AG20443 (cell line): Measurements from ENCODE around the gene PUS1.

ENCODE experiments used
- DNase-seq: peaks from one replicate; pipeline ENCODE4 v3.0.0; 2012; ENCODE audit warnings: low spot score, mixed read lengths

PUS1 gene

DNA sequence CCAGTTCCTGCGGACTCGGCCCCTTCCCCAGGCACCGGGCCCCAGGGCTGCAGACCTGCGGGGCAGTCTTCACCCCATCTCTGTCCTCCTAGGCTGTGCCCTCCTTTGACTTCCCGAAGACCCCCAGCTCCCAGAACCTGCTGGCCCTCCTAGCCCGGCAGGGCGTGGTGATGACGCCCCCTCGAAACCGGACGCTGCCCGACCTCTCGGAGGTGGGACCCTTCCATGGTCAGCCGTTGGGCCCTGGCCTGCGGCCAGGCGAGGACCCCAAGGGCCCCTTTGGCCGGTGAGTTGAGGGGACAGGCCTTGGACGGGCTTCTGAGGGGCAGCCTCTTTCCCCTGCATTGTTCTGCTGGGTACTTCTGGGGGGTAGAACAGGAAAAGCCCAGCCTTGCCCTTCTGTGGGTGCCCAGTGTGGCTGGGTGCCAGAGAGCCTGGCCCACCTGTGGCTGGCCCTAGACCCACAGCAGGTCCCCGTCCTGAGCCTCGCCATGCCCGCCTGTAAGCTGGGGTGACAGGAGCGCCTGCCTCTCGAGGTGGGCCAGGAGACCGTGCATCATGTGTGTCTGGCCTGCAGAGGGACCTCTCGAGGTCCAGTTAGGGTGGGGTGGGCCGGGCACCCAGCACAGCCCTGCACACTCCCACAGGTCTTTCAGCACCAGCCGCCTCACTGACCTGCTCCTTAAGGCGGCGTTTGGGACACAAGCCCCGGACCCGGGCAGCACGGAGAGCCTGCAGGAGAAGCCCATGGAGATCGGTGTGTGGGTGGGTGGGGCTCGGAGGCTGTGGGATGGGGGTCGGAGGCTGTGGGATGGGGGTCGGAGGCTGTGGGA lies 12.6 kb upstream of the PUS1 start:
- DNase-seq: no peak

DNA sequence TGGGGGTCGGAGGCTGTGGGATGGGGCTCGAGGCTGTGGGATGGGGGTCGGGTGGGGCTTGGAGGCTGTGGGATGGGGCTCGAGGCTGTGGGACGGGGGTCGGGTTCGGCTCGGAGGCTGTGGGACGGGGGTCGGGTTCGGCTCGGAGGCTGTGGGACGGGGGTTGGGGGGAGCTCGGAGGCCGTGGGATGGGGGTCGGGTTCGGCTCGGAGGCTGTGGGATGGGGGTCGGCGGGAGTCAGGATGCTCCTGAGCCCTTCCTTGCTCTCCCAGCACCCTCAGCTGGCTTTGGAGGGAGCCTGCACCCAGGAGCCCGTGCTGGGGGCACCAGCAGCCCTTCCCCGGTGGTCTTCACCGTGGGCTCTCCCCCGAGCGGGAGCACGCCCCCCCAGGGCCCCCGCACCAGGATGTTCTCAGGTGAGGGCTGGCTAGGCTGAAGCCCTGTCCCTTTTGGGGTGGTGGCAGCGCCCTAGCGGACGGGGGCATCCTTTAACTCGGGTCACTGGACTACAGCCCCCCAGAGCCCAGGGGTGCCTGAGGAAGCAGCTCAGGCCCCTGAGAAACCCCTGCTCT lies 11.9 kb upstream of the PUS1 start:
- DNase-seq: no peak

DNA sequence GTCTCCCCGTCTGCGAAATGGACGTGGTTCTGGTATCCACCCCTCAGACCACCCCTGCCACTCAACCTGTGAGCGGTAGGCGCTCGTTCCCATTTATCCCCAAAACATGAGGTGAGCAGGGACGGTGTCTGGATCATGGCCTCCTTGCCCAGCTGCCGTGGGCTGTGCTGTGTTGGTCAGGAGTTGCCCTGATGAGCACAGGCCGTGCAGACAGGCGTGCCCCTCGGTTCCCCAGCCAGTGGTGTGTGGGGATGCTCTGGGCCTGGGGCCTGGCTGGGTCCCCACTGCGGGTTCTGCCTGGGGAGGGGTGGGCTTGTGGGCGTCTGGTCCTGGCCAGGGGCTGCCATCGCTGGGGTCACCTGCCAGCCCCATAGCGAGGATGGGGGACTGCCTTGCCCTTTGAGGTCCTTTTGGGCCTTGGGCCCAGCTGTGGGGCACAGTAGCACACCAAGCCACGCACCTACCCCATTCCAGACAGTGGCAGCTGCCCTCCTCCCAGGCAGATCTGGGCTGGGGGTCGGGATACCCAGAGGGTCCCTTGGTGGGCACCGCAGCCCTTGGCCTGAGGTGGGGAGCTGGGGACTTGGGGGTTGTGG lies 11.3 kb upstream of the PUS1 start:
- no peak for DNase-seq

DNA sequence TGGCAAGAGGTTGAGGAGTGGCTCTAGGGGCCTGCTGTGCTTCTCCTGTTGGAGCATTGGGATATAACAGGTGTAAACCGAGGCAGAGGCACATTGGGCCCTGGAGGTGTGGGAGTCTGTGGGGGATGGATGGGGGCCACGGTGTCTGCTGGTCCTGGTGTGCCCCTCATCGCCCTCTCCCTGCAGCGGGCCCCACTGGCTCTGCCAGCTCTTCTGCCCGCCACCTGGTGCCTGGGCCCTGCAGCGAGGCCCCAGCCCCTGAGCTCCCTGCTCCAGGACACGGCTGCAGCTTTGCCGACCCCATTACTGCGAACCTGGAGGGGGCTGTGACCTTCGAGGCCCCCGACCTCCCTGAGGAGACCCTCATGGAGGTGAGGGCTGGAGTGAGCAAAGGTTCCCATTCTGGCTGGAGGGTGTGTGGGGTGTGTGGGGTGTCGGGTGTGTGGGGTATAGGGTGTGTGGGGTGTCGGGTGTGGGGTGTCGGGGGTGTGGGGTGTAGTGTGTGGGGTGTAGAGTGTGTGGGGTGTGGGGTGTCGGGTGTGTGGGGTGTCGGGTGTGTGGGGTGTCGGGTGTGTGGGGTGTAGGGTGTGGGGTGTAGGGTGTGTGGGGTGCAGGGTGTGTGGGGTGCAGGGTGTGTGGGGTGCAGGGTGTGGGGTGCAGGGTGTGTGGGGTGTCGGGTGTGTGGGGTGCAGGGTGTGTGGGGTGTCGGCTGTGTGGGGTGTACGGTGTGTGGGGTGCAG lies 10.6 kb upstream of the PUS1 start:
- no peak for DNase-seq

DNA sequence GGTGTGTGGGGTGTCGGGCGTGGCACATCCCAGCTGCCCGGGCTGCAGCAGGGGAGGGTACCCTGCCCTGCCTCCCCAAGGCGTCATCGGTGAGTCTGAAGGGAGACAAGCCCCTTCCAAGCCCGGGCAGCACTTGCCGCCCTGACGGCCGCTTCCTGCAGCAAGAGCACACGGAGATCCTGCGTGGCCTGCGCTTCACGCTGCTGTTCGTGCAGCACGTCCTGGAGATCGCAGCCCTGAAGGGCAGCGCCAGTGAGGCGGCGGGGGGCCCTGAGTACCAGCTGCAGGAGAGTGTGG lies 10.1 kb upstream of the PUS1 start:
- no peak for DNase-seq

DNA sequence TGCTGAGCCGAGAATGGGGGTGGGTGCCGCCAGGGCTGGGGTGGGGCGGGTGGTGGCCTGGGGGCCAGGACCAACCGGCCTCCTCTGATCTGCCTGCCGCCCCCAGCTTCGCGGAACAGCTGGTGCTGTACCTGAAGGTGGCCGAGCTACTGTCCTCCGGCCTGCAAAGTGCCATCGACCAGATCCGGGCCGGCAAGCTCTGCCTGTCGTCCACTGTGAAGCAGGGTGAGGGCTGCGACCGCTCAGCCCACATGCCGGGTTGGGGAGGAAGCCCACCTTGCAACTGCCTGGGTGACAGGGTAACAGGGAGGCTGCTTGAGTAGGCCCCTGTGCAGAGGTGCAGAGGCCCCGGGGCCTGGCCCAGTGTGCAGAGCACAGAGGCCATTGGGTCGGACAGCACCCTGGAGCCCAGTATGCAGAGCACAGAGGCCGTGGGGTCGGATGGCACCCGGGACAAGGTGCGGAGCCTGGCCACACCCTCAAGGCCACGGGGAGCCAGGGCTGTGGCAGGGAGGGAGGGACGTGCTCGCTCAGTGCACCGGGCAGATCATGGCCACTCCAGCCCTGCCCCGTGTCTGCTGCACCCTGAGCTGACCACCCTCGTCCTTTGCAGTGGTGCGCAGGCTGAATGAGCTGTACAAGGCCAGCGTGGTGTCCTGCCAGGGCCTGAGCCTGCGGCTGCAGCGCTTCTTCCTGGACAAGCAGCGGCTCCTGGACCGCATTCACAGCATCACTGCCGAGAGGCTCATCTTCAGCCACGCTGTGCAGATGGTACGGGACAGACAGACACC lies 9.5 kb upstream of the PUS1 start:
- no peak for DNase-seq

DNA sequence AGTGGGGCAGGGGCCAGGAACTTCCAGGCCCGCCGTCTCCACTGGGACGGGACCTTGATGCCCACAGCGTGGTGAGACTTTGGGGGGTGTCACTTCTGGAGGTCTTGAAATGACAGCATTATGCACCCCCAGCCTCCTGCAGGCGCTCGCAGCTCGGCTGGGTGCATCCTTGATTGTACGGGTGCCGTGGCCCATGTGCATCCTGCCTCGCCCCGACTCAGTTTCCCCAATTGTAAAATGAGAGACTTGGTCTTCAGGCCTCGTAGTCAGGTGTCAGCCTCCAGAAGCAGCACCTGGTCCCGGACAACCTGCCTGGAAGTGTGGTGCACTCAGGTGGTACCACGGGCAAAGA lies 8.9 kb upstream of the PUS1 start:
- DNase-seq: no peak

DNA sequence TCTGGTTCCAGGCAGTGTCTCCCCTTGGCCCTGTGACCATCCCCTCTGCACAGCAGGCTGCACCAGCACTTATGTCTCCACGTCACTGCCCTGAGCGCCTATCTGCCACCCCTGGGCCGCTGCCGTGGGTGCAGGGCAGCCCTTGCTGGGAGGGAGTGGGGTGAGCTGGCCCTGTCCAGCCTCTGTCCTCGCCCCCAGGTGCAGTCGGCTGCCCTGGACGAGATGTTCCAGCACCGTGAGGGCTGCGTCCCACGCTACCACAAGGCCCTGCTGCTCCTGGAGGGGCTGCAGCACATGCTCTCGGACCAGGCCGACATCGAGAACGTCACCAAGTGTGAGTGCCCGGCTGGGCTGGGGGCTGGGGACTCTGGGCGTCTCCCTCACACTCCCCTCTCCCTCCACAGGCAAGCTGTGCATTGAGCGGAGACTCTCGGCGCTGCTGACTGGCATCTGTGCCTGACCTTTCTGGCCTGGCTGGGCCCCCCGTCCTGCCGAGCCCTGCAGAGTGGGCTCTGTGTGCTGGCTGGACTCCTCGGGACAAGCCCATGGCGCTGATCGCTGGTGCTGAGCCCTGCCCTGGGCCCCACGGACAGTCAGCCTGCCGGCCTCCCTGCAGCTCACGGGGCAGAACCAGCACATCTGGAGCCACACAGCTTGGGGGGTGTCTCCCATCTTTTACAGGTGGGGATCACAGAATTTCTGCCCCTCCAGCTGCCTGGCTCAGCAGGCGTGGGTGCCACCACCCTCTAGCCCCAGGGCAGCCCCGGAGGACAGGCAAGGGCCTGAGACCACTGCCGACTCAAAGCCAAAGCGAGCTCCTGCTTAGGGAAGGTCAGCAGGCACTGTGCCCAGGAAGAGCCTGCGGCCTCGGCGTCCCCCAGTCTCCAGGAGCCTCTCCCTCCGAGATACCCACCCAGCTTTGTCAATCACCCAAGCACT lies 7.9 kb upstream of the PUS1 start:
- DNase-seq: no peak

DNA sequence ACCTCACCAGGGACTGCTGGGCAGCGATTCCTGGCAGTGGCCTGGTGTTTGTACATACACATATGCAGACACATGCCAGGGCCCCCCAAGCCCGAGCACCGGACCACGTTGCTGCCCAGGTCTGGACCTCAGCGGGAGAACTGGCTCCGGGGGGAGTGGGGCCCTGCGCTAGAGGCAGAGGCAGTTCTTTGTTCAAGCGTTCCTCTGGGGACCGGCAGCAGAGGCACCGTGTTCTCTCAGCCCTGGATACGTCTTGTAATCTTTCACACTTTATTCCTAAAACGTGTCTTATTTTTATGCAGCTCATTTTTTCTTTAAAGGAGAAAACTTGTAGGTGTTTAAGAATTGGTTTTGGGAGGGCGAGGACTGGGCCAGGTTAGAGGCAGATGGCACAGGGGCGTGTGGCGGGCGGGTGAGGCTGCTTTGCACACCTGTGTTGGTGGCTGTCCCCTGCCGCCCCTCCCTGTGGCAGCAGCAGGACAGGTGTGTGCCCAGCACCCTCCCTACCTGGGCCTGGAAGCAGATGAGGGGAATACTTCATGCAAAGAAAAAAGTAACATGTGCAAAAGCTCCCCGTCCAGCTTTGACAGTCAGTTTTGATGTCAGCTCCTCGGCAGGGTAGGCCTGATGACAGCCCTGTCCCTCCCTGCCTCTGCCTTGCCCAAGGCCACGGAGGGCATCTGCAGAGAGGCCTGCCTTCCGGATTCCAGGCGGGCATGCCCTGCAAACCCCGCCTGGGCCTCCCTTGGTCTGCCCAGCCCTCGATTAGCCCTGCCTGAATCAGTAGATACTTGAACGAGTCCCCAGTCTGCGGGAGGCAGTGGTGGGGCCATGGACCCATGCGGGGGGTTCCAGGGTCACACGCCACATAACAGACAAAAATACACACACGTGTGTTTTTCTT lies 7.0 kb upstream of the PUS1 start:
- no peak for DNase-seq

DNA sequence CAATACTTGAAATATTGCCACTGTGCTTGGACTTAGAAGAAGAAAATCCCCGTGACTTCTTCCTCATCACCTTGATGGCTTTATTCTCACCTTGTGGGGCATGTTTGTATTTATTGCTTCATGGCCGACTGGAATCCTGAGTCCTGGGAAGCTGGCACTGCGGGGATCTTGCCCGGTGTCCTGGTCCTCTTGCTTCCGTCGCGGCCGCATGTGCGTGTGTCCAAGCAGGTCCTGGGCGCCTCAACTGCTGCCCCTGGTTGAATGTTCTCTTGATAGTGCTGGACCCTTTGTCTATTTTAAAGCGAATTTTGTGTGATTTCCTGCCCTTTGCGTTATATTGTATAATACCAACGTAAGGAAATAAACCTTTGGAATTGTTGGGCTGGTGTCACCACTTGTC lies 6.3 kb upstream of the PUS1 start:
- DNase-seq: no peak

DNA sequence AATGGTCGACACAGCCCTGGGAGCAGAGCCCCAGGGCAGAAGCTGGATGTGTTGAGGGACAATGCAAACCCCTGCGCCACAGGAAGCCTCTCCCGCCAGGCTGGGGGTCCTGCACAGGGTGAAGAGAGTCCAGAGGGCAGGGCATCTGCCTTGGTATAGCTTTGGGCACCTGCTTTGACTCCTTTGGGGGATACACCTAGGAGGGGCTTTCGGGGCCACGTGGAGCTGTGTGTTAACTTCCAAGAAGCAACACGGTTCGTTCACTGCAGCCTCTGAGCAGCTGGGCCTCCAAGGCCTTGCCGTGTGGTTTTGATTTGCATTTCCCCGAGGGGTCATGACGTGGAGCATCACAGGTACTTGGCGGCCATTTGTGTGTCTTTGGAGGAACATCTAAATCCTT lies 5.8 kb upstream of the PUS1 start:
- no peak for DNase-seq

DNA sequence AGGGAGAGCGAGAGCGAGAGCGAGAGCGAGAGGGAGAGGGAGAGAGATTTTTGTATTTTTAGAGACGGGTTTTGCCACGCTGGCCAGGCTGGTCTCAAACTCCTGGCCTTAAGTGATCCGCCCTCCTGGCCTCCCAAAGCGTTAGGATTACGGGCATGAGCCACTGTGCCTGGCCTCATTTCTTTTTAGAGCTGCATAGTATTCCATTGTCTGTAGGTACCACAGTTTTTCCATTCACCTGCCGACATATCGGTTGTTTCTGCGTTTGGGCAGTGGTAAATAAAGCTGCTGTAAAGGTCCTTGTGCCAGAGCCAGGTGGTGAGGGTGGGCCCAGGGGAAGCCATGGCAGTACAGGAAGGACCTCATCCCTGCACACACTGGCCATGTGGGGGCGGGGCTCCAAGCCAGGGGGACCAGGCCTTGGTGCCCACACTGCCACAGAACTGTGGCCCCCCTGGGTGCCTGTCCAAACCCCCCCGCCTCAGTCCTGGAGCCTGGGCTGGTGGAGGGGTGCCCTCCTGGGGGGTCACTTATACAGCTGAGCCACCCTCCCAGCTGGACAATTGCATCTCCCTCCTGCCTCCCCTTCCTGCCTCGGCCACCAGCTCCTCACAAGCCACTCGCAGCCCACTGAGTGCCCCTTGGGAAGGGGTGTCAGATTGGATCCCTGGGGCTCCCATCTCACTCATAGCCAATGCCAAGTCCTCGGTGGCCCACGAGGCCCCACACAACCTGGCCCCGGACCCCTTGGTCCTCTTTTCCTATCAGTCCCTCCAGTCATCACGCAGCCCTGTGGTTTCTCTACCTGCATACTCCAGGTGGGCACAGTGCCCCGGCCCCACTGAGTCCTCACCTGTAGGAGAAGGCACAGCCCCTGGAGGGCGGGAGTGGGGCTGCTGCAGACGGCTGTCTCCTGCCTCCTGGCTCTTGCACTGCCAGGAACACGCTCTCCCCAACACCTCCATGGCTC lies 1.7 kb upstream of the PUS1 start:
- DNase-seq: no peak

DNA sequence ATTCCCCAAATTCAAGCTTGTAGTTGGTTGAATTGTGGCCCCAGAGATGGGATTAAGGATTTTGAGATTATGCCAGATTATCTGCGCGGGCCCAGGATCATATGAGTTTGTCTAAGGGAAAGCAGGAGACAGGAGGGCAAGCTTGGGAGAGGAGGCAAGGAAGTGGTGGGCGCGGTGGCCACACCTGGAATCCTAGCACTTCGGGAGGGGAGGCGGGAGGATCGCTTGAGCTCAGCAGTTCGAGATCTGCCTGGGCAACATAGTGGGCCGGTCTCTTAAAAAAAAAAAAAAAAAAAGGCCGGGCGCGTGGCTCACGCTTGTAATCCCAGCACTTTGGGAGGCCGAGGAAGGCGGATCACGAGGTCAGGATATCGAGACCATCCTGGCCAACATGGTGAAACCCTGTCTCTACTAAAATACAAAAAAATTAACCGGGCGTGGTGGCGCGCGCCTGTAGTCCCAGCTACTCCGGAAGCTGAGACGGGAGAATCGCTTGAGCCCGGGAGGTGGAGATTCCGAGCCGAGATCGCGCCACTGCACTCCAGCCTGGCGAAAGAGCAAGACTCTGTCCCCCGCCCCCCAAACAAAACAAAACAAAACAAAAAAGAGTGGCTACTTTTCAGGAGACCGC lies 881 bp upstream of the PUS1 start:
- no peak for DNase-seq

DNA sequence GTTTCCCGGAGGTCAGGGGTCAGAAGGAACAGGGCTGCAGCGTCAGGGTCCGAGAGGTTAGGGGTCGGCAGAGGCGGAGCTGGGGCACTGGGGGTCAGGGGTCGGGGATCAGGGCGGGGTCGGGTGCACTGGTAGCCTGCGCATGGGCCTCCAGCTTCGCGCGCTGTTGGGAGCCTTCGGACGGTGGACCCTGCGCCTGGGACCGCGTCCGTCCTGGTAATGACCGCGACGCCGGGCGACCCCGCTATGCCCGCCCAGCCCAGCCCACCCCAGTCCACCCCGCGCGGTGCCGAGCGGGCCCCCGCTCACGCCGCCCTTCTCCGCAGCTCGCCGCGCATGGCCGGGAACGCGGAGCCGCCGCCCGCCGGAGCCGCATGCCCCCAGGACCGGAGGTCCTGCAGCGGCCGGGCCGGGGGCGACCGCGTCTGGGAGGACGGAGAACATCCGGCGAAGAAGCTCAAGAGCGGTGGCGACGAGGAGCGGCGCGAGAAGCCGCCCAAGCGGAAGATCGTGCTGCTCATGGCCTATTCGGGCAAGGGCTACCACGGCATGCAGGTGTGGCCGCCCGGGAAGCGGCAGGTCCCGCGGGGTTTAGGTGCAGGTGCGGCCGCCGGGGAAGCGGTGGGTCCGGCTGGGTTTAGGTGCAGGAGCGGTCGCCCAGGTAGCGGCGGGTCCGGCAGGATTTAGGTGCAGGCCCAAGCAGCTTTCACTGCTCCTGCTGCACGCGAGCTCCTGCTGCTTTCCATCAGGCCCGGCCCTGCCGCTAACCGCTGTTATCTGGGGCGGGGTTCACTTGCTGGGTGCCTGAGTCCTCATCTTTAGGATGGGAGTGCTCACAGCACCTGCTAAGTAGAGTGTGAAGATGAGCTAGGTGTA lies 743 bp downstream of the PUS1 start:
- peak; percentile 51 for DNase-seq

DNA sequence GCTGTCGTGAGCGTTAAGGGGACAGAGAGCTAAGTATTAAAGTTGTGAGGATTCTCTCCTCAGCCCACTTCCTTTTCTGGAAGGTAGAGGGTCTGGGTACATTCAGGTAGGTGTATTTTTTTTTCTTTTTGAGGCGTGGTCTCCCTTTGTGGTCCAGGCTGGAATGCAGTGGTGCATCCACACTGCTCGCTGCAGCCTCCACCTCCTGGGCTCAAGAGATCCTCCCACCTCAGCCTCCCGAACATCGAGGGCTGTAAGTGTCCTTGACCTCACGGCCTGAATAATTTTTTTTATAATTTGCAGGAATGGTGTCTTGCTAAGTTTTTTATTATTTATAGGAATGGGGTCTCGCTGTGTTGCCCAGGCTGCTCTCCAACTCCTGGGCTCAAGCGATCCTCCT lies 1.4 kb downstream of the PUS1 start:
- DNase-seq: no peak

DNA sequence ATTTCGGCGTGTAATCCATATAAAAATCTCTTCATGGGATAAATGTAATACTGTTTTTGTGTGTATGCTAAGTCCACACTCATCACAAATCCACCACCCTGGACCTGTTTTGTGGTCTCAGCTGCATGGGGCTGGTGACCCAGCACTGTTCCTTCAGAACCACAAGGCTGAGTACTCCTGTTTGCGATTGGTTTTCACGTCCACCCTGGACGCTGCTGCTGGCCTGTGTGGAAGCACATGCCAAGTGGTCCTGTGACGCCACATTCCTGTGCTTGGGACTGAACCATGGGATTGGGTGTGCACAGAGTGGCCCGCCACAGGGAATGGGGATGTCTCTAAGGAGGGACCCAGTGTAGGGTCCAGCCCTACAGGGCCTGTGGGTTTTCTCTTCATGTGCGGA lies 4.3 kb downstream of the PUS1 start:
- DNase-seq: no peak

DNA sequence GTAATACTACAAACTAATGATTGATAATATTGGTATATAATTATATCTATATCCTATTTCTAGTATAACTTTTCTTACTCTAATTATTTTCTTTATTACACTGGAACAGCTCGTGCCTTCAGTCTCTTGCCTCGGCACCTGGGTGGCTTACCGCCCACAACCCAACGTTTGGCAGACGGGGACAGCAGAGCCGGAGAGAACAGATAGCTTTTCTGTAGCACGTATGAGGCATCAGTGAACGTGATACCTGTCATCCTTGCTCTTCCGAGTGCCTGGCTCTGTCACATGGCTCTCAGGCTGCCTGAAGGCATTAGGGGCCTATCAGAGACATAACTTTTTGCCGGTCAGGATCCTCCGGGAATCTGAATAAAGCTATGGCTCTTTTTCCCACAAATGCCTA lies 5.5 kb downstream of the PUS1 start:
- no peak for DNase-seq

DNA sequence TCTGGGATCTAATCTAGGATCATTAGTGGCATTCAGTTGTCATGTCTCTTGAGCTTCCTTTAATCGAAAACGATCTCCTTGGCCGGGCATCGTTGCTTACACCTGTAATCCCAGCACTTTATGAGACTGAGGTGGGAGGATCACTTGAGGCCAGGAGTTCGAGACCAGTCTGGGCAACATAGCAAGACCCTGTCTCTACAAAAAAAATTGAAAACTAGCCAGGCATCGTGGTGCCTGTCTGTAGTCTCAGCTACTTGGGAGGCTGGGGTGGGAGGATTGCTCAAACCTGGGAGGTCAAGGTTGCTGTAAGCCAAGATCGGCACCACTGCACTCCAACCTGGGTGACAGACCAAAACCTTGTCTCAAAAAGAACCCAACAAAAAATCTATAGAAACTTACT lies 9.0 kb downstream of the PUS1 start:
- DNase-seq: no peak
